NCI-H748 (cell line): ENCODE results near the gene PATE1.
"Not testable (repeated sequence)": the region's sequence is repeated elsewhere in the genome, so short reads cannot be mapped to it uniquely, and the experiment has no call there.

Experiments
- DNase-seq: peaks from one replicate; lab custom pipeline; 2025; ENCODE audit not compliant: unreplicated experiment; lab: John Stamatoyannopoulos, UW

Gene PATE1

GRCh38 chr11:125745979-125746378 is at the start of gene PATE1:
PATE1 (plus strand) TSS chr11:125746279; CDS start chr11:125746305, 26 bp downstream.
- no peak for DNase-seq

GRCh38 chr11:125701018-125701610 is 45.0 kb upstream of the PATE1 start:
- DNase-seq: no peak

GRCh38 chr11:125701858-125702621 is 44.0 kb upstream of the PATE1 start:
- DNase-seq: no peak

- not testable (repeated sequence) for DNase-seq
Observed at GRCh38 chr11:125704686-125705085, 41.4 kb upstream of the PATE1 start.

GRCh38 chr11:125720781-125721180 is 25.3 kb upstream of the PATE1 start:
- no peak for DNase-seq

GRCh38 chr11:125724125-125724524 is 22.0 kb upstream of the PATE1 start:
- DNase-seq: no peak

GRCh38 chr11:125728969-125729368 is 17.1 kb upstream of the PATE1 start:
- no peak for DNase-seq

- DNase-seq: no peak
Observed at GRCh38 chr11:125740617-125741016, 5.5 kb upstream of the PATE1 start.

GRCh38 chr11:125743681-125744080 is 2.4 kb upstream of the PATE1 start:
- DNase-seq: no peak

GRCh38 chr11:125750629-125751028 is 4.5 kb downstream of the PATE1 start:
- DNase-seq: no peak

- no peak for DNase-seq
Observed at GRCh38 chr11:125756050-125756449, 10.0 kb downstream of the PATE1 start.

GRCh38 chr11:125762445-125762844 is 16.4 kb downstream of the PATE1 start:
- DNase-seq: no peak

GRCh38 chr11:125763483-125763882 is 17.4 kb downstream of the PATE1 start:
- DNase-seq: no peak

- no peak for DNase-seq
Observed at GRCh38 chr11:125766251-125766650, 20.2 kb downstream of the PATE1 start.

GRCh38 chr11:125768336-125769046 is 22.4 kb downstream of the PATE1 start:
- DNase-seq: no peak

- DNase-seq: no peak
Observed at GRCh38 chr11:125770583-125770982, 24.5 kb downstream of the PATE1 start.

GRCh38 chr11:125772834-125773505 is 26.9 kb downstream of the PATE1 start:
- no peak for DNase-seq

GRCh38 chr11:125773516-125773915 is 27.4 kb downstream of the PATE1 start:
- DNase-seq: no peak

- DNase-seq: peak; percentile 1
Observed at GRCh38 chr11:125777309-125777708, 31.2 kb downstream of the PATE1 start.

GRCh38 chr11:125778728-125779127 is 32.6 kb downstream of the PATE1 start, which contains the start of gene PATE2:
PATE2 (minus strand) TSS chr11:125778828; CDS start chr11:125778773, 55 bp downstream.
- no peak for DNase-seq

GRCh38 chr11:125784678-125785077 is 38.6 kb downstream of the PATE1 start:
- no peak for DNase-seq
